NCI-H526 treated with DMSO at 0.1 percent for 48 hours (cell line): ENCODE measurements around the gene TAF13.

Experiments
- DNase-seq: peaks from one replicate; lab custom pipeline; 2025; lab: John Stamatoyannopoulos, UW

Gene TAF13, protein sequence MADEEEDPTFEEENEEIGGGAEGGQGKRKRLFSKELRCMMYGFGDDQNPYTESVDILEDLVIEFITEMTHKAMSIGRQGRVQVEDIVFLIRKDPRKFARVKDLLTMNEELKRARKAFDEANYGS

GRCh38 chr1:109075531-109076490 lies at the start of gene TAF13:
TSS of gene TAF13 (minus strand) at chr1:109076003. CDS start at chr1:109075947, 56 bp downstream.
- peak; percentile 74 for DNase-seq

DNA sequence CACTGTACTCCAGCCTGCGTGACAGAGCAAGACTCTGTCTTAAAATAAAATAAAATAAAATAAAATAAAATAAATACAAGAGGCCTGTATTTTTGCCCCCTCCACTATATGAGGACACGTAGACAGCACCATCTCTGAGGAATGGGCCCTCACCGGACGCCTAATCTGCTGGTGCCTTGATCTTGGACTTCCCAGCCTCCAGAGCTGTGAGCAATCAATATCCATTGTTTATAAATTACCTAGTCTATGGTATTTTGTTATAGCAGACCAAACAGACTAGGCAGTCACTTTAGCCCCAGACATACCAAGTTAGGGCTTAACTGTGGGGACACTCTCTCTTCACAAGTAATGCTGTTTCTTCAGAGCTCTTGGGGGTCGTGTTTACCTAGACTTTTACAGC lies 44.6 kb upstream of the TAF13 start:
- DNase-seq: no peak

GRCh38 chr1:109118089-109118488 lies 42.3 kb upstream of the TAF13 start:
- peak; percentile 41 for DNase-seq

DNA sequence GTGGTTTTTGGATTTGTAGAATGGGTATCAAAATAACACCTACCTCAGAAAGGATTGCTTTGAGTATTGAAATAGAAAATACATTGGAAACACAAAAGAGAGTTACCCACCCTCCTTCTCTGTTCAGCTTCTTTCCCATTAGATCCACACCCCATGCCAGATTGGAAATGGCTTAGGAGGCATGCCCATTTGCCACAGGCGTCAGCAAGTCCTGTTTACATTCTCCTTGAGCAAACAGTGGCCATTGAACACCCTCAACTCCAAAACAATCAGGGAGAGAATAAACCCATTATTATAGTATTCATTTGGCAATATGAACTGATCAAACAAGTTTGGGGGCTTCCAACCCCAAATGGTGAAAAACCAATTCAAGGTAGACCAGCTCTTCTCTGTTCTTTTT lies 40.5 kb upstream of the TAF13 start:
- DNase-seq: peak; percentile 92

- DNase-seq: no peak
These were observed 39.9 kb upstream of the TAF13 start for GRCh38 chr1:109115685-109116084.

DNA sequence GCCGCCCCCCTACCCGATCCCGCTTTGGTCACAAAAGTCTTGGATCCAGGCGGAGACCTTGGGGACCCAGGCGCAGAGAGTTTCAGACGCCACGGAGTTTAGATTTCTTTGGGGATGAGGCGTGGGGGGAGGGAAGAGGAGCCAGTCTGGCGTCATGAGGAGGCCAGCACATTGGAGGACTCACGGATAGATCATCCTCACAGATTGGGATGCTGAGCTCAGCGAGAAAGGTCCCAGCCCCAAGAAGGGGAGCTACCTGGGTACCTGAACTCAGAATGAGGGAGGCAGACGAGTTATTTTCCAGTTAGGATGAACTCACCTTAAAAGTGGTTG lies 38.5 kb upstream of the TAF13 start:
- DNase-seq: no peak

DNA sequence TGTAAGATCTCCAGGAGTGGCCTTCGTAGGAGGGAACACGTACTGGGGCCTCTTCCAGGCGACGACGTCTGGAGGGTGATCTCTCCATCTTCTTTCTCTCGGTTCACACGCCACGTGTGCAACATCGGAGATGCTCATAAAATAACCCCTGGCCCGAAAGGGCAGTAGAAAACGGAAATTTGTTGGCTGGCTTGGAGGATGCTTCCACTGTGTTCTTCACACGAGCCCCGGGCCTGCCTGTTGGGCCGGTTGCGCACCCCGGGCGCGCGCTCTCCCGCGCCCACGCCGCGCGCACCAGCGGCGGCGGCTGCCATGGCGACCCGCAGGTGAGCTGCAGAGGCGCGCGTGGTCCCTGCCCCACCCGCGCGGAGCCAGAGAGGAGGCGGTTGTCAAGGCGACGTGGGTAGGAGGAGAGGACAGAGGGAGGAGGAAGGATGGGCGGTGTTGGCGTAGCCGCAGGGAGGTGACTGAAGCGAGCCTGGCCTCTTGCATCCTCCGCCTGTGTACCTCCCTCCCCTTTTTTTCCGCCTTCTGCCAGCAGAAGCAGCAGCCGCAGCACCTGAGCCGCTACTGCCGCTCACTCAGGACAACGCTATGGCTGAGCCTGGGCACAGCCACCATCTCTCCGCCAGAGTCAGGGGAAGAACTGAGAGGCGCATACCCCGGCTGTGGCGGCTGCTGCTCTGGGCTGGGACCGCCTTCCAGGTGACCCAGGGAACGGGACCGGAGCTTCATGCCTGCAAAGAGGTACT lies 38.0 kb upstream of the TAF13 start, which contains the start of gene ELAPOR1:
Gene ELAPOR1, plus strand, starts transcription at position 526 of the 752 bp plus-strand sequence. Its CDS starts 69 bp downstream, at position 595.
- DNase-seq: peak; percentile 88

GRCh38 chr1:109112652-109113285 lies 37.0 kb upstream of the TAF13 start:
- DNase-seq: peak; percentile 88

DNA sequence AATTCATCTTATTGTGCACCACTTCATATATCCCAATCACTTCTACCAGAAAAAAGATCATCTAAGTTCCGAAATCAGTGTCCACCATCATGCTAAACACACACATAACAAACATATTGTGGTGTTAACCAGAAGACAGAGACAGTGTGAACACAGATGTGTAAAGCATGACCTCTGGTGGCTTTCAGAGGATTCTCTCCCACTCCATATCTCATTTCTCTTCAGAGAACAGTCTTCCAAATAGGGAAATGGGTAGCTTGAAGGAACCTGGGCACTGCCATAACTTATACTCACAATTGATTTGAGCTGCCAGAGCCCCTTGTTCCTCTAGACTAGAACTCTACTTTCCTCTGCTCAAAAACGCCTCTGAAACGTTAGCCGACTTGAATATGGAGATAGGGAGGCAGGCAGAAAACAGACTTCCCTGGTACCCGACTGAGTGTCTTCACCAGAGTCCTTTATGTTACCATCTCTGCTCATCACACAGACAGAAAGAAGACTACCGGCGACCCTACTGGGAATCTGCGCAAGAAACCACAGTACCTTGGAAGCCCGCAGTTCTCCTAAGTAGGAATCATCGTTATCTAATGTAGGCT lies 36.4 kb upstream of the TAF13 start:
- DNase-seq: no peak

- no peak for DNase-seq
These were observed 35.7 kb upstream of the TAF13 start for GRCh38 chr1:109111386-109112055.

GRCh38 chr1:109109906-109110305 lies 34.1 kb upstream of the TAF13 start:
- DNase-seq: no peak

DNA sequence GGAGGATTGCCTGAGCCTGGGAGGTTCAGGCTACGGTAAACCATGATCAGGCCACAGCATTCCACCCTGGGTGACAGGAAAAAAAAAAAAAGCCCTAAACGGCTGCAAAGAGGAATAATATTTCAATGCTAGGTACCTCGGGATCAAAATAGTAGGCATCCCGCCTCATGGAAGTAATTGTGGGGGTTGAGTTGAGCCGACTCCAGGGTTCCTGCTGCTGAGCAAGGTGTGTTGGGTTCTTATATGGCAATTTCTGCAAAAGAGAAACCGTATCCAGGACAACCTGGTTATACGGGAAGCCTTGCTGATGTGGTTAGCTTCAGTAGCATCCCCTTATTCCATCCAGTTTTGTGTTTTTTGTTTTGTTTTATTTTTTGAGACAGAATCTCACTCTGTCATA lies 32.0 kb upstream of the TAF13 start:
- no peak for DNase-seq

GRCh38 chr1:109105881-109106280 lies 30.1 kb upstream of the TAF13 start:
- no peak for DNase-seq

GRCh38 chr1:109104364-109105151 lies 28.8 kb upstream of the TAF13 start:
- no peak for DNase-seq

DNA sequence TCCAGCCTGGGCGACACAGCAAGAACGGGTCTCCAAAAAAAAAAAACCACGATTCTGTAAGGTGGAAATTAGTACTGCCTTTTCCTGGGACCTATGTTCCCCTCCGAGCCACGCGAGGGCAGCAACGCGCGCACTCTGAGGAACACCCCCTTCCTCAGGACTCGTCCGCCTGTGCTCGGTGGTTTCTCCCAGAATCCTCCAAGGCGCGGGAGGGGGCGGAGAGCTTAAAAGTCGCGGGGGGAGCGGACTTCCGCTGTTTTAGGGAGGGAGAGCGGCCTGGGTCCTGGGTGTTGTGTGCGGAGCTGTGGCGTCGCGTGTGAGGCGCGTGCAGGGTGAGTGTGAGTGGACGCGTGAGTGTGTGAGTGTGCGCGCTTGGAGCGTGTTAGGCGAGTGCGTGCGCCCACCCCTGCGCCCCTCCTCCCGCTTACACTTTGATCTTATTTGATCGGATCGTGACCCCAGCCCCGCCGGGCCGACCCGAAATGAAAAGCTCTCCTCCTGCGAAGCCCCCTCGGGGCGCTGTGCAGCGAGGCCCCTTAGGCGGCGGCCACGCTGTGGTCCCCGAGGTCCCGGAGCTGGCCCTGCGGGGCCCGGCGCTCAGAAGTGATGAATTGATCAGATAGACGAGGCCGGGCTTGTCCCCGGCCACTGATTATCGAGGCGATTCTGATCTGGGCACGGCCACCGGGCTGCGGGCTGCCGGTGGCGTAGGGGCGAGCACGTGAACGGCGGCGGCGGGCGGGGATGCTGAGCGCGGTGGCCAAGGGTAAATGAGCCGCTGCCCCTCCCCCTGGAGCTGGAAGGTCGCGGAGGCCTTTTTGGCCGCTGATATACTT lies 24.4 kb upstream of the TAF13 start:
- DNase-seq: peak; percentile 98

GRCh38 chr1:109096120-109096519 lies 20.3 kb upstream of the TAF13 start:
- no peak for DNase-seq

DNA sequence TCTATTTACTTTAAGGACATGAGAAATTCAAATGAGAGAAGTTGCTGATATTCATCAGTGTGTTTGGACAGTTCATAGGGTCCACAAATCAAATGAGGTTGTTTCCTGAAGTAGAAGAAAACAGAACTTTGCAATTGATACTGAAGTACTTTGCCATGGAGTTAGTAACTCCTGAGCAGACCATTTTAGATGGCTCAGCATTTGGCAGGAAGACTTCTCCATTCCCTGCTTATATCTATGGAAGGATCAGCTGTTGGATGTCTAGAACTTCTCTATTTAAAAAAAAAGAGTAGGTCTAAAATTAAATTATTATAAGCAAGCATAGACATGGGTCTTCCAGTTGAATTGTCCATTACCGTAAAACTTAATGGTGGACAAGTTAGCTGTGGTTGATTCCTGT lies 19.8 kb upstream of the TAF13 start:
- DNase-seq: no peak

DNA sequence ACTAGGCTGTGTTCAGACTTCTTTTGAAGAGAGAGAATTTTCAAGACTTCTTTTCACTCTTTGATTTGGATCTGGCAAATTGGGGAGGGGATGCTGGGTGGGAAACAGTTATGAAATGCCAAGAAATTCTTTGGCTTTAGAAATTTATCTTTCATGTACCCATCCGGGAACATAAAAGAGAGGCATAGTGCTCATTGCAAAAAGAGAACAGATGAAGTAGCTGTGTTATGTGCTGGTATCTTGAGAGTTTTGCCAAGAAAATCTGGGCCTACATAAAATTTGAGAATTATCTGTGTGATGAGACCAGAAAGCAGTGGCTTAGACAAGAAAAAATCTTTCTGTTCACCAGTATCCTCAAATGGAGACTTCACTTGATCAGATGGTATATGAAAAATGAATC lies 19.1 kb upstream of the TAF13 start:
- DNase-seq: no peak

DNA sequence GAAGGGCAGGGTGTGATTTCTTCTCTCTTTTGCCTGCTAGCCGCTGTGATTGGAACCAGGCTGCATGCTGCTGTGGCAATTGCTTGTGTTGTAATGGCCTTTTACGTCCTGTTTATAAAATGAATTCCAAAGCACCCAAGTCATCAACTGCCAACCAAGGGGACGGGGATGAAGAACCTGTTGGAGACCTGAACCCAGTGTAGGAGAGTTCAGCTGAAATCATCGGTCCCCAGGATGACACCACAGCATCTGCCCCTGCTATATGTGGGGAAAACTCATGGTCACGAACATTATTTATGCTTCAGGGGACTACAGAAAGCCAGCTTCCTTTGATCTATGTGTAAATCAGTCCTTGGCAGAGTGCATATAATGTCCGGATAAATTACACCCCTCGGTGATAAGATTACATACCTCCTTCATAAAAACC lies 18.6 kb upstream of the TAF13 start:
- no peak for DNase-seq

DNA sequence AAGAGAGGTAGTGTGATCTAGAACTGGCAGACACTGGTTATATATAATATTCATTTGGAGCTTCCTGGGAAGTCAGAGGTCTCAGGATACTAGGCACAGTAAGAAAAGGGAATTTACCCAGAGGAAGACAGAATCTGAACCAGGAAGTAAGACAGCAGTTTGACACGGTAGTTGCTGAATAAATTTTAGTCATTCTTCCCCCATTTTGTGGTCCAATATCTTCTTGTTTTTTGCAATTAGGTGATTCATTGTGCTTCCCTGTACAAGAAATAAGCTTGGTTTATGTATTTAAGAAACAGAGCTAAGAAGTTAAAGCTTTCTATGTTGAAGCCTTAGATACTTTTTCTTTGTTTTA lies 16.0 kb upstream of the TAF13 start:
- DNase-seq: no peak
